GM12878 (cell line): Measurements from ENCODE around the gene STAT5B. TPM values are rescaled to one million over a fixed set of nuclear protein-coding genes. Genes with fewer than 3 reads are reported as not detected.

Experiments
- ATAC-seq: fragments of 200-7000 bp; cut with Tn5 transposase; 3 replicates; pipeline ENCODE4 v1.9.1; 2020; ENCODE audit warnings: mild to moderate bottlenecking, moderate library complexity
- BruUV-seq: library from RNA; stranded (reverse); fragments of 400-500 nt; replicated peaks from 2 replicates; lab custom pipeline; 2021; lab: Mats Ljungman, UMichigan
- CTCF ChIA-PET: fragments of 300-600 bp; sonication (Branson Sonifier 250); formaldehyde crosslinking; extraction: SDS; loops from one replicate; lab custom pipeline; 2021; ENCODE audit warnings: inconsistent platforms; lab: Yijun Ruan, JAX
- POLR2A ChIA-PET: fragments of 350-600 bp; formaldehyde crosslinking; extraction: SDS; loops from one replicate; lab custom pipeline; 2021; ENCODE audit warnings: inconsistent platforms; lab: Charles Lee
- RAD21 ChIA-PET: fragments of 300-600 bp; sonication (Branson Sonifier 250); formaldehyde crosslinking; loops from one replicate; lab custom pipeline; 2023; ENCODE audit warnings: antibody characterized with exemption; ENCODE audit not compliant: unreplicated experiment; lab: Charles Lee
- SMC1A ChIA-PET: fragments of 300-600 bp; sonication (Branson Sonifier 250); formaldehyde crosslinking; loops from one replicate; lab custom pipeline; 2023; ENCODE audit not compliant: unreplicated experiment, uncharacterized antibody; lab: Charles Lee
- DNase-seq: peaks from one replicate; pipeline ENCODE4 v3.0.0-alpha.2; 2011; ENCODE audit warnings: low read depth, low spot score
- FAIRE-seq: peaks from 3 replicates; lab custom pipeline; 2011; peaks lifted over from hg19 to GRCh38; lab: Jason Lieb, UNC
- H2AFZ ChIP-seq: 2 replicates; pipeline ENCODE4 v1.6.0; 2011; ENCODE audit warnings: low read depth, low read length, control low read depth; ENCODE audit not compliant: control insufficient read depth
- H3K27ac ChIP-seq: 2 replicates; pipeline ENCODE4 v1.5.1; 2011; ENCODE audit warnings: control low read depth; ENCODE audit not compliant: control insufficient read depth, insufficient read depth
- H3K27me3 ChIP-seq, 2 experiments: replicated peaks in 1 of 2; 2 replicates each; pipeline versions ENCODE4 v1.6.0 to v1.6.1; 2011; ENCODE audit warnings: low read length in 1 of 2; ENCODE audit not compliant: control insufficient read depth in 2 of 2, insufficient read depth in 2 of 2
- H3K36me3 ChIP-seq, 2 experiments: 2 replicates each; pipeline ENCODE4 v1.5.1; 2011; ENCODE audit warnings: low read length in 1 of 2; ENCODE audit not compliant: control insufficient read depth in 2 of 2, insufficient read depth in 2 of 2
- H3K4me1 ChIP-seq: 2 replicates; pipeline ENCODE4 v1.6.1; 2011; ENCODE audit warnings: mild to moderate bottlenecking, low read length, moderate library complexity, mixed read lengths; ENCODE audit not compliant: control insufficient read depth, insufficient read depth
- H3K4me2 ChIP-seq: 2 replicates; pipeline ENCODE4 v1.6.0; 2011; ENCODE audit warnings: control low read depth; ENCODE audit not compliant: control insufficient read depth, insufficient read depth
- H3K4me3 ChIP-seq: fragments of 200-600 bp; sonication (generic); 2 replicates; pipeline ENCODE4 v1.5.1; 2016
- H3K79me2 ChIP-seq: 2 replicates; pipeline ENCODE4 v1.6.0; 2011; ENCODE audit warnings: low read length; ENCODE audit not compliant: control insufficient read depth, insufficient read depth
- H3K9ac ChIP-seq: 2 replicates; pipeline ENCODE4 v1.8.0; 2011; ENCODE audit warnings: low read length, control low read depth, mixed read lengths; ENCODE audit not compliant: control insufficient read depth, insufficient read depth
- H3K9me3 ChIP-seq: replicated peaks from 3 replicates; pipeline ENCODE4 v1.5.1; 2011; ENCODE audit warnings: mild to moderate bottlenecking, low read length; ENCODE audit not compliant: control insufficient read depth, insufficient read depth
- H4K20me1 ChIP-seq: 2 replicates; pipeline ENCODE4 v1.6.0; 2011; ENCODE audit not compliant: control insufficient read depth, insufficient read depth
- BMI1 ChIP-seq: fragments of 450-650 bp; IDR thresholded peaks from 2 replicates; pipeline ENCODE4 v1.6.1; 2016; ENCODE audit warnings: mild to moderate bottlenecking, moderate library complexity, borderline replicate concordance
- CBFB ChIP-seq: IDR thresholded peaks from 2 replicates; pipeline ENCODE4 v1.6.1; 2016; ENCODE audit warnings: antibody characterized with exemption, low read depth
- EGR1 ChIP-seq, 2 experiments: IDR thresholded peaks; 1 replicate in 1 of 2; 2 replicates in 1 of 2; pipeline ENCODE4 v1.6.1; 2011 to 2012; ENCODE audit warnings: low read depth in 2 of 2, low read length in 2 of 2, borderline replicate concordance in 1 of 2, mild to moderate bottlenecking in 1 of 2, moderate library complexity in 1 of 2
- IKZF1 ChIP-seq: fragments of 450-650 bp; conservative IDR thresholded peaks from 2 replicates; pipeline ENCODE4 v1.6.1; 2017; ENCODE audit warnings: antibody characterized with exemption, mild to moderate bottlenecking
- IKZF2 ChIP-seq, 2 experiments: fragments of 450-650 bp; IDR thresholded peaks; 2 replicates each; pipeline ENCODE4 v1.6.1; 2017; ENCODE audit warnings: mild to moderate bottlenecking in 2 of 2, moderate library complexity in 2 of 2
- MTA2 ChIP-seq: fragments of 450-650 bp; IDR thresholded peaks from 2 replicates; pipeline ENCODE4 v1.6.1; 2016; ENCODE audit warnings: low read depth, mild to moderate bottlenecking, moderate library complexity
- SIN3A ChIP-seq: IDR thresholded peaks from 2 replicates; pipeline ENCODE4 v1.6.1; 2012; ENCODE audit warnings: low read depth, low read length, improper control_type of control experiment
- SMAD5 ChIP-seq: IDR thresholded peaks from 2 replicates; pipeline ENCODE4 v1.6.1; 2016; ENCODE audit warnings: antibody characterized with exemption, low read depth
- STAT3 ChIP-seq: IDR thresholded peaks from 2 replicates; pipeline ENCODE4 v1.6.1; 2011; ENCODE audit warnings: low read depth, low read length, improper control_type of control experiment
- USF2 ChIP-seq: IDR thresholded peaks from 2 replicates; pipeline ENCODE4 v1.6.1; 2011; ENCODE audit warnings: low read depth, low read length, improper control_type of control experiment, borderline replicate concordance
- YBX1 ChIP-seq: fragments of 450-650 bp; IDR thresholded peaks from 2 replicates; pipeline ENCODE4 v1.6.1; 2016; ENCODE audit warnings: antibody characterized with exemption
- ZBTB40 ChIP-seq: fragments of 450-650 bp; IDR thresholded peaks from 2 replicates; pipeline ENCODE4 v1.6.1; 2016; ENCODE audit warnings: mild to moderate bottlenecking, moderate library complexity, borderline replicate concordance
- WGBS: methylation state at CpG from one replicate; pipeline ENCODE4 v1.1.6; 2016; ENCODE audit warnings: low lambda C conversion rate; ENCODE audit not compliant: insufficient replicate concordance, insufficient coverage; ENCODE audit errors: missing lambda C conversion rate; 5-methylcytosine and 5-hydroxymethylcytosine counted together
- in situ Hi-C: fragments of 300-500 bp; cut with MboI; formaldehyde crosslinking; loops from 9 replicates; pipeline ENCODE4 v1.14.3; 2018; ENCODE audit warnings: mixed read lengths
- intact Hi-C: fragments of 100-400 bp; cut with micrococcal nuclease; formaldehyde crosslinking; loops from one replicate; pipeline ENCODE4 v1.14.2; 2022; ENCODE audit not compliant: unreplicated experiment
- polyA plus RNA-seq, 11 experiments: library from polyadenylated mRNA; depleted of rRNA in 4 of 11; unstranded in 6 of 11; stranded (reverse) in 5 of 11; fragments of >200 nt; fragmentation: Nextera tagmentation in 4 of 11; fragmentation: Illumina TruSeq in 1 of 11; extraction: Ambion mirVana in 4 of 11; extraction: Trizol in 1 of 11; gene quantifications; 1 replicate in 1 of 11; 2 replicates in 10 of 11; pipeline versions ENCODE4 v1.2.1 to v1.2.3, GENCODE V29; 2011 to 2016; ENCODE audit warnings: inconsistent platforms in 2 of 11, missing spikeins in 2 of 11, low read depth in 1 of 11
- total RNA-seq, 4 experiments: library from RNA; depleted of rRNA in 3 of 4; stranded (reverse); fragments of >200 nt in 3 of 4; fragmentation: Illumina TruSeq in 1 of 4; extraction: Trizol in 1 of 4; gene quantifications; 2 replicates each; pipeline versions ENCODE4 v1.2.1 to v1.2.3, GENCODE V29; 2013 to 2021
- TF ChIP-seq, protein P1 (sequence below): IDR thresholded peaks from 2 replicates; pipeline ENCODE4 v1.6.1; 2012; ENCODE audit warnings: mild to moderate bottlenecking, low read depth, low read length

STAT5B gene
- total and polyA plus RNA-seq, 10 of the 15 experiments (the other 5 are each of a cell fraction or from before 2014, with no cell fraction given): 11.0 to 69.6 (median 46.7) TPM

GRCh38 chr17:42179911-42180410 is 96.2 kb downstream of the STAT5B start:
- in situ Hi-C loops: no loop called here
- no peak overlapping the region for H3K27ac ChIP-seq
- H2AFZ ChIP-seq: no peak overlapping the region
- H3K36me3 ChIP-seq: no peaks in the 10 kb centered on the region
- ATAC-seq: no peak
- no peaks in the 10 kb centered on the region for H3K27me3 ChIP-seq
- H3K79me2 ChIP-seq: no peaks in the 10 kb centered on the region
- ChIA-PET POLR2A (interaction anchor here (0.6 to 2.0 kb wide), 5 partner anchors 7 to 435 kb away, joined by 3 to 15 read pairs (median 6); partner anchors contain the start of gene RAB5C), RAD21 (interaction anchor here (0.8 to 4.7 kb wide), 9 partner anchors 18 to 226 kb away, joined by 3 to 78 read pairs (median 8); partner anchors contain the start of genes DHX58 and KAT2A), SMC1A (interaction anchor here (1.0 to 4.7 kb wide), 7 partner anchors 14 to 141 kb away, joined by 3 to 53 read pairs (median 11); partner anchors contain the start of genes DHX58, GHDC, KAT2A and RAB5C), CTCF (interaction anchor here (0.8 to 4.6 kb wide), 16 partner anchors 13 to 498 kb away, joined by 3 to 138 read pairs (median 12); partner anchors contain the start of genes DHX58, KAT2A and NKIRAS2)
- WGBS: 47% methylated on average over 12 of the region's 20 CpGs
- H3K9ac ChIP-seq: no peak overlapping the region
- BruUV-seq: no TSS peak
- H3K4me1 ChIP-seq: peaks cover 39% of the 10 kb centered on the region
- H3K9me3 ChIP-seq: no peaks in the 10 kb centered on the region
- H3K4me2 ChIP-seq: peak overlapping the region; percentile 45
- H3K4me3 ChIP-seq: no peak overlapping the region
- no peak for FAIRE-seq
- intact Hi-C loops: loop anchor here (2.0 to 10.0 kb wide), 4 partner anchors 107 to 225 kb away; partner anchors contain the start of genes CNP and STAT5A
- DNase-seq: no peak
- H4K20me1 ChIP-seq: no peaks in the 10 kb centered on the region
- TF ChIP-seq IKZF2 (IDR thresholded peaks at IDR 0.05) (peak; percentile 61 to 63; a peak in 3 of 4 replicates), MTA2 (no peak), IKZF1 (0 out of 2 replicates have a peak, but pooled peaks have one; percentile 13), SMAD5 (no peak), YBX1 (no peak), SIN3A (0 out of 2 replicates have a peak, but pooled peaks have one; percentile 29), EGR1 (IDR thresholded peaks at IDR 0.05; ENCODE audit: borderline replicate concordance in 1 of 2, low read depth in 2 of 2, low read length in 2 of 2) (no peak), USF2 (no peak), BMI1 (0 out of 2 replicates have a peak, but pooled peaks have one; percentile 29), ZBTB40 (peak; percentile 42; the same call in 1 of the 2 replicates), CBFB (no peak), STAT3 (no peak)
- TF ChIP-seq, protein P1, sequence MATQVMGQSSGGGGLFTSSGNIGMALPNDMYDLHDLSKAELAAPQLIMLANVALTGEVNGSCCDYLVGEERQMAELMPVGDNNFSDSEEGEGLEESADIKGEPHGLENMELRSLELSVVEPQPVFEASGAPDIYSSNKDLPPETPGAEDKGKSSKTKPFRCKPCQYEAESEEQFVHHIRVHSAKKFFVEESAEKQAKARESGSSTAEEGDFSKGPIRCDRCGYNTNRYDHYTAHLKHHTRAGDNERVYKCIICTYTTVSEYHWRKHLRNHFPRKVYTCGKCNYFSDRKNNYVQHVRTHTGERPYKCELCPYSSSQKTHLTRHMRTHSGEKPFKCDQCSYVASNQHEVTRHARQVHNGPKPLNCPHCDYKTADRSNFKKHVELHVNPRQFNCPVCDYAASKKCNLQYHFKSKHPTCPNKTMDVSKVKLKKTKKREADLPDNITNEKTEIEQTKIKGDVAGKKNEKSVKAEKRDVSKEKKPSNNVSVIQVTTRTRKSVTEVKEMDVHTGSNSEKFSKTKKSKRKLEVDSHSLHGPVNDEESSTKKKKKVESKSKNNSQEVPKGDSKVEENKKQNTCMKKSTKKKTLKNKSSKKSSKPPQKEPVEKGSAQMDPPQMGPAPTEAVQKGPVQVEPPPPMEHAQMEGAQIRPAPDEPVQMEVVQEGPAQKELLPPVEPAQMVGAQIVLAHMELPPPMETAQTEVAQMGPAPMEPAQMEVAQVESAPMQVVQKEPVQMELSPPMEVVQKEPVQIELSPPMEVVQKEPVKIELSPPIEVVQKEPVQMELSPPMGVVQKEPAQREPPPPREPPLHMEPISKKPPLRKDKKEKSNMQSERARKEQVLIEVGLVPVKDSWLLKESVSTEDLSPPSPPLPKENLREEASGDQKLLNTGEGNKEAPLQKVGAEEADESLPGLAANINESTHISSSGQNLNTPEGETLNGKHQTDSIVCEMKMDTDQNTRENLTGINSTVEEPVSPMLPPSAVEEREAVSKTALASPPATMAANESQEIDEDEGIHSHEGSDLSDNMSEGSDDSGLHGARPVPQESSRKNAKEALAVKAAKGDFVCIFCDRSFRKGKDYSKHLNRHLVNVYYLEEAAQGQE: peak; percentile 90
